GM19324 (cell line): ENCODE results near the gene SLC2A3.
"Not testable (repeated sequence)": the region's sequence is repeated elsewhere in the genome, so short reads cannot be mapped to it uniquely, and the experiment has no call there.

ENCODE experiments used
- ATAC-seq: cut with Tn5 transposase; IDR thresholded peaks from one replicate; pipeline ENCODE4 v1.9.1; 2021; ENCODE audit warnings: mild to moderate bottlenecking, moderate library complexity; ENCODE audit not compliant: unreplicated experiment, low FRiP score

SLC2A3 gene

GRCh38 chr12:7917392-7918267, 18.4 kb downstream of the SLC2A3 start:
- no peak for ATAC-seq

DNA sequence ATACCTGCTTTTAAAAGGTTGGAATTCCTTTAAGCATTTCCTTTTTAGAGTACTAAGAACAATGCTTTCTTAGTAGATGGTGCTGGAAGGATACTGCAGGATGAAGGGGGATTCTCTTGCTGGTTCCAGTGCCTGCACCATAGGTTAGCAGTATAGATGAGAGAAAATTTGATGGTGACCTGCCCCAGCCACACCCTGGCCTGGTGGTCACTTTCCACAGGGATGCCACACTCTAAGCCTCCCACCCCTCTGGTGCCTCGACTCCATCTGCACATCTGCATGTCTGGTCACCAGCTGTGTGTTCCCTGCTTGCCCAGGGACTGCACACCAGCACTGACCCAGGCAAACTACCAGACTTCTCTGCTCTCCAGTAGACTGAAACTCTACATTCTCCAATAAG, 19.1 kb downstream of the SLC2A3 start:
- ATAC-seq, result no peak

- no peak for ATAC-seq
Measured at GRCh38 chr12:7915661-7916403, 20.2 kb downstream of the SLC2A3 start.

DNA sequence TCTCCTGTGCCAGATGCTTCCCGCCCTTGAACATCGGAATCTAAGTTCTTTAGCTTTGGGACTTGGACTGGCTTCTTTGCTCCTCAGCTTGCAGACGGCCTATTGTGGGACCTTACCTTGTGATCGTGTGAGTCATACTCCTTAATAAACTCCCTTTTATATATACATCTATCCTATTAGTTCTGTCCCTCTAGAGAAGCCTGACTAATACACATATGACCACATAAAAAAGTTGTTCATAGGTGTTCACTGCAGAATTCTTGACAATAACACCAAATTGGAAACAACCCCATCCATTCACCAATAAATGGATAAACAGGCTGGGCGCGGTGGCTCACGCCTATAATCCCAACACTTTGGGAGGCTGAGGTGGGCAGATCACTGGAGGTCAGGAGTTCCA, 25.9 kb downstream of the SLC2A3 start:
- ATAC-seq, result not testable (repeated sequence)

DNA sequence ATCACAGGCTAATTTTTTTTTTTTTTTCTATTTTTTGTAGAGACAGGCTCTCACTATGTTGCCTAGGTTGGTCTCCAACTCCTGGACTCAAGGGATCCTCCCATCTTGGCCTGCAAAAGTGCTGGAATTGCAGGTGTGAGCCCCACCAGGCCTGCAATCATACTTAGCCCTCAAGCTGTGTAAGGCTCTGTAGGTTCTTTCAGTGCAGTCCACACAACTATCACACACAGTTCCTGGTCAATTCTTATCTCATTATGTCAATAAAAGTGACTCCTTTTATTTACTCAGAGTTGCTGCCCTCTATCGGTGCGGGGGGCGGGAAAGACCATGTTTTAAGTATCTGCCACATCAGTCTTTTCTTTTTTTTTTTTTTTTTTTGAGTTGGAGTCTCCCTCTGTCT, 29.0 kb downstream of the SLC2A3 start:
- ATAC-seq, result no peak

DNA sequence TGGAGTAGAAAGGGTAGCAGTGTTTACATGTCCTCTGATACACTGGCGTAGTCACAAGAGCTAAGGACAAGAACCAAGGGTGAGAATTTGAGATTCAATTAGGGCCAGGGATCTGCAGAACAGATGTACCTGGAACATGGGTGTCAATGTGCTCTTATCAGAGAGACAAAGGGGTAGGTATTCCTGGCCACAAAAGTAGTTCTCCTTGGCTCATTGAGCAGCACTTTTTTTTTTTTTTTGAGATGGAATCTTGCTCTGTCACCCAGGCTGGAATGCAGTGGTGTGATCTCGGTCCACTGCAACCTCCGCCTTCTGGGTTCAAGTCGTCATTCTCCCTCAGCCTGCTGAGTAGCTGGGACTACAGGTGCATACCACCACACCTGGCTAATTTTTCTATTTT, 29.7 kb downstream of the SLC2A3 start:
- ATAC-seq, result not testable (repeated sequence)

GRCh38 chr12:7905600-7906125, 30.3 kb downstream of the SLC2A3 start:
- ATAC-seq, result not testable (repeated sequence)

GRCh38 chr12:7905071-7905470, 30.9 kb downstream of the SLC2A3 start:
- no peak for ATAC-seq

- not testable (repeated sequence) for ATAC-seq
Measured at GRCh38 chr12:7902416-7902815, 33.6 kb downstream of the SLC2A3 start.

- ATAC-seq, result no peak
Measured at GRCh38 chr12:7899755-7900154, 36.2 kb downstream of the SLC2A3 start.

DNA sequence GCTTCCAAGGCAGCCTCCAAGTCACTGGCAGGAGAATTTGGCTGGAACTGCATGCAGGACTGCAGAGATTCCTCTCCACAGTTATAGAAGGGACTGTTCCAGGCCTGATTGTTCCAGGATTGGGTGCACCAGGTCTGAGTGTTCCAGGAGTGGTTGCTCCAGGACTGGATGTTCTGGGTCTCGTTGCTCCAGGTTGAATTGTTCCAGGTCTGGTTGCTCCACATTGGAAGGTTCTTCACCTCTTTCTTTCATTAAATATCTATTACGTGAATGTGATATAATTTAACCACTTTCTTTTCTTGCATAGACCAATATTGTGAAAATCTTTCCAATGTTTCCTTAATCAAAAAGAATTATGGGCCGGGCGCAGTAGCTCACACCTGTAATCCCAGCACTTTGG, 39.3 kb downstream of the SLC2A3 start:
- ATAC-seq, result not testable (repeated sequence)

DNA sequence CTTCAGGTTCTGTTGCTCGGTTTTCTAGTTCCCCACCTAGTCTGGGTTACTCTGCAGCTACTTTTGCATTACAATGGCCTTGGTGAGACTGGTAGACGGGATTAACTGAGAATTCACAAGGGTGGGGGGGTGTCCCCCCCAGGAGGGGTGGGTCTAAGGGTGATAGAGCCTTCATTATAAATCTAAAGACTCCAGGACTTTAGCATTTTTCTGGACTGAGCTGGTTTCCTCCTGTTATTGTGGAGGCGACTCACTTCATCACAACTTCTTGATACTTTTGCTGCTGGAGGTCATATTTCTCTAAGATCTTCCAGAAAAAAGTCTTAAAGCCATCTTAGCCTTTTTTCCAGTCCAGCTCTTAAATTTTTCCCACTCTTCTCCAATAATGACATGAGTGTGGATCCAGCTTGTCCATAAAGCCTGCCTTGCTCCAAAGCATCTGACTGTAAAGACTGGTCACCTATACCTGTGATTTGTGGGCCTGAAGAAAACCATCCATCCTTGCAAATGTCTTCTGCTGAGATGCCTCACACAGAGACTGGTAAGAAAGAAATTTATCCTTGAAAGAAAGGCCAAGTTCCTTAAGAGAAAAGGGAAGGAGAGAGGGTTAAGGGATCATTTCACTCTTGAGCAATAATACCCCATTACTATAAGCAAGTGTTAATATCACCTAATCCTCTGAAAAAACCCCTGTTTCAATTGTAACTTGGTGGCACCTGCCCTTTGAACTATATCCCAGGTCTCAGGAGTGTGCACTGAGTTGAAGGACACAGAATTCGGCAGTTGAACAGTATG, 43.6 kb downstream of the SLC2A3 start:
- no peak for ATAC-seq

DNA sequence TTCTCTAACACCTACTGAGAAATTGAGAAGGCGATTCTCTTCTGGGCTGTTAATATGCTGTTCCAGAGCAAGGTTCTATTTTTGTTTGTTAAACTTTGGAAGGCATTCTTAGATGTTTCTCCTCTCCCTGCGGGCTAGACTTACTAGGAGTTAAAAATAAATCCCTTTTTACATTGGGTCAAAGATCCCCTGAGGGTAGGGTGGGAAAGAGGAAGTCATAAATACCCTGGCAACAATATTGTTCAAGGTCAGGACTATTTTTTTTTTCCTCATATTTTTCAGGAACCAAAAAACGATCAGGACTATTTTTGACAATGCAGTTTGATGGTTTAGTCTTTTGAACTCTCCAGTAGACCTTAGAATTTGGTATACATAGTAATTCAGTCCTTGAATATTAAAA, 51.3 kb downstream of the SLC2A3 start:
- no peak for ATAC-seq

- not testable (repeated sequence) for ATAC-seq
Measured at GRCh38 chr12:7881736-7882120, 54.3 kb downstream of the SLC2A3 start.

- ATAC-seq, result not testable (repeated sequence)
Measured at GRCh38 chr12:7880952-7881735, 54.8 kb downstream of the SLC2A3 start.

DNA sequence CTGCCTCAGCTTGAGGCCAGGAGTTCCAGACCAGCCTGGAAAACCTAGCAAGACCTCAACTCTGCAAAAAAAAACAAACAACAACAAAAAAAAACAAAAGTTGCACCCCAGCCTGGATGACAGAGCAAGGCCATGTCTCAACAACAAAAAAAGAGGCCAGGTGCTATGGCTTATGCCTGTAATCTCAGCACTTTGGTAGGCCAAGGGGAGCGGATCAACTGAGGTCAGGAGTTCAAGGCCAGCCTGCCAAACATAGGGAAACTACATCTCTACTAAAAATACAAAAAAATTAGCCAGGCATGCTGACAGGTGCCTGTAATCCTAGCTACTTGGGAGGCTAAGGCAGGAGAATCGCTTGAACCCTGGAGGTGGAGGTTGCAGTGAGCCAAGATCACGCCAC, 56.7 kb downstream of the SLC2A3 start:
- no peak for ATAC-seq

GRCh38 chr12:7877420-7877819, 58.6 kb downstream of the SLC2A3 start:
- ATAC-seq, result no peak

- ATAC-seq, result no peak
Measured at GRCh38 chr12:7872566-7873319, 63.2 kb downstream of the SLC2A3 start, which contains the start of gene SLC2A14. Gene SLC2A14 (minus strand): TSS chr12:7872915. CDS start chr12:7869880, 3,035 bp downstream.

GRCh38 chr12:7870335-7870734, 65.7 kb downstream of the SLC2A3 start:
- ATAC-seq, result no peak
